Measurements from ENCODE around the gene SPEF1.
"Not testable (repeated sequence)": the region's sequence is repeated elsewhere in the genome, so short reads cannot be mapped to it uniquely, and the experiment has no call there.

GRCh38 chr20:3794168-3794567 lies 12.9 kb upstream of the SPEF1 start:
- not testable (repeated sequence) for TF ChIP-seq CTCF (IDR thresholded peaks at IDR 0.05; ENCODE audit: poor library complexity); EZH2 (IDR thresholded peaks at IDR 0.05; ENCODE audit: borderline replicate concordance); EZH2phosphoT487 (IDR thresholded peaks at IDR 0.05; ENCODE audit: low read depth, severe bottlenecking, unreplicated experiment)
